Endothelial cell of umbilical vein (primary cell): ENCODE data around the gene PGLYRP1. TPM values are rescaled to one million over a fixed set of nuclear protein-coding genes. Genes with fewer than 3 reads are reported as not detected.

Source experiments
- BruUV-seq: library from RNA; stranded (reverse); fragments of 400-500 nt; replicated peaks from 2 replicates; lab custom pipeline; 2021; lab: Mats Ljungman, UMichigan
- CTCF ChIA-PET: fragments of 300-600, 350-600 bp; sonication (Branson Sonifier 250); formaldehyde crosslinking; loops from one replicate; lab custom pipeline; 2021; ENCODE audit warnings: antibody characterized with exemption, inconsistent platforms; lab: Charles Lee
- POLR2A ChIA-PET: fragments of 300-600, 350-600 bp; sonication (Branson Sonifier 250); formaldehyde crosslinking; loops from one replicate; lab custom pipeline; 2021; ENCODE audit warnings: antibody characterized with exemption, inconsistent platforms; lab: Charles Lee
- DNase-seq: peaks from one replicate; pipeline ENCODE4 v3.0.0-alpha.2; 2011; ENCODE audit warnings: low read depth, low spot score
- FAIRE-seq: peaks from 2 replicates; lab custom pipeline; 2011; peaks lifted over from hg19 to GRCh38; lab: Jason Lieb, UNC
- H2AFZ ChIP-seq: 2 replicates; pipeline ENCODE4 v1.6.0; 2012; ENCODE audit warnings: low read depth, low read length, control low read depth, inconsistent platforms
- H3K27ac ChIP-seq: 2 replicates; pipeline ENCODE4 v1.5.1; 2011; ENCODE audit warnings: low read depth, mild to moderate bottlenecking, control low read depth, low read length, moderate library complexity; ENCODE audit not compliant: insufficient read depth
- H3K27me3 ChIP-seq, 2 experiments: 2 replicates each; pipeline versions ENCODE4 v1.6.0 to v1.6.1; 2011; ENCODE audit warnings: low read length in 2 of 2, mixed read lengths in 1 of 2; ENCODE audit not compliant: control insufficient read depth in 2 of 2, insufficient read depth in 2 of 2
- H3K36me3 ChIP-seq, 2 experiments: 2 replicates in 1 of 2; 3 replicates in 1 of 2; pipeline ENCODE4 v1.5.1; 2011; ENCODE audit warnings: low read length in 2 of 2, mild to moderate bottlenecking in 1 of 2, moderate library complexity in 1 of 2; ENCODE audit not compliant: control insufficient read depth in 2 of 2, insufficient read depth in 2 of 2; ENCODE audit errors: extremely low read depth in 1 of 2
- H3K4me1 ChIP-seq: 3 replicates; pipeline ENCODE4 v1.5.1; 2011; ENCODE audit warnings: mild to moderate bottlenecking, low read length; ENCODE audit not compliant: control insufficient read depth, insufficient read depth; ENCODE audit errors: extremely low read depth
- H3K4me2 ChIP-seq: 2 replicates; pipeline ENCODE4 v1.6.1; 2011; ENCODE audit warnings: low read length, control low read depth, mixed read lengths; ENCODE audit not compliant: insufficient read depth
- H3K4me3 ChIP-seq, 3 experiments: fragments of 200-600 bp in 1 of 3; sonication (generic), shearing (Covaris generic) in 1 of 3; replicated peaks in 1 of 3; 2 replicates each; pipeline ENCODE4 v1.5.1; 2011 to 2016; ENCODE audit warnings: control low read depth in 3 of 3, low read length in 3 of 3, mild to moderate bottlenecking in 2 of 3, inconsistent platforms in 1 of 3, low read depth in 1 of 3, moderate library complexity in 1 of 3; ENCODE audit not compliant: insufficient read depth in 1 of 3
- H3K79me2 ChIP-seq: 2 replicates; pipeline ENCODE4 v1.6.0; 2012; ENCODE audit warnings: low read length, inconsistent platforms; ENCODE audit not compliant: control insufficient read depth, insufficient read depth
- H3K9ac ChIP-seq: replicated peaks from 2 replicates; pipeline ENCODE3; 2011; ENCODE audit warnings: low read length, control low read depth; ENCODE audit not compliant: insufficient read depth; ENCODE audit errors: extremely low read depth
- H3K9me1 ChIP-seq: replicated peaks from 3 replicates; pipeline ENCODE4 v1.6.0; 2011; ENCODE audit warnings: mild to moderate bottlenecking, low read length; ENCODE audit not compliant: control insufficient read depth, insufficient read depth; ENCODE audit errors: extremely low read depth
- H3K9me3 ChIP-seq: replicated peaks from 2 replicates; pipeline ENCODE4 v1.5.1; 2012; ENCODE audit warnings: low read length, inconsistent platforms; ENCODE audit not compliant: control insufficient read depth, insufficient read depth
- H4K20me1 ChIP-seq: replicated peaks from 2 replicates; pipeline ENCODE3; 2011; ENCODE audit warnings: mild to moderate bottlenecking, low read length; ENCODE audit not compliant: control insufficient read depth, insufficient read depth; ENCODE audit errors: extremely low read depth
- EZH2 ChIP-seq: IDR thresholded peaks from 2 replicates; pipeline ENCODE4 v1.6.1; 2012; ENCODE audit warnings: borderline replicate concordance, low read depth, mild to moderate bottlenecking, moderate library complexity, low read length, inconsistent platforms; ENCODE audit not compliant: severe bottlenecking
- FOS ChIP-seq: IDR thresholded peaks from 2 replicates; pipeline ENCODE4 v1.6.1; 2011; ENCODE audit warnings: mild to moderate bottlenecking, low read length, moderate library complexity, borderline replicate concordance; ENCODE audit not compliant: insufficient read depth
- GATA2 ChIP-seq: IDR thresholded peaks from 2 replicates; pipeline ENCODE4 v1.7.0; 2011; ENCODE audit warnings: low read depth, mild to moderate bottlenecking, moderate library complexity, mixed read lengths, low read length; ENCODE audit not compliant: insufficient read length, insufficient read depth
- JUN ChIP-seq: IDR thresholded peaks from 2 replicates; pipeline ENCODE4 v1.6.1; 2011; ENCODE audit warnings: borderline replicate concordance, low read depth; ENCODE audit not compliant: insufficient read length, insufficient read depth
- MYC ChIP-seq: IDR thresholded peaks from one replicate; pipeline ENCODE4 v1.6.1; 2011; ENCODE audit warnings: mild to moderate bottlenecking, low read depth, low read length
- POLR2A ChIP-seq: IDR thresholded peaks from 2 replicates; pipeline ENCODE4 v1.6.1; 2012; ENCODE audit warnings: low read depth, mild to moderate bottlenecking, control low read depth, low read length
- POLR2AphosphoS5 ChIP-seq: IDR thresholded peaks from 2 replicates; pipeline ENCODE4 v1.6.1; 2012; ENCODE audit warnings: low read depth, mild to moderate bottlenecking, control low read depth, low read length, moderate library complexity; ENCODE audit not compliant: insufficient read depth
- dilution Hi-C: fragments of 300-500 bp; cut with MboI; formaldehyde crosslinking; loops from one replicate; pipeline ENCODE4 v1.15.0; 2019; ENCODE audit warnings: low sequenced_read_pairs; ENCODE audit not compliant: extremely low pct_ligation_motif_present
- intact Hi-C: fragments of 100-400 bp; cut with micrococcal nuclease; formaldehyde crosslinking; loops from one replicate; pipeline ENCODE4 v1.10.0; 2022
- polyA plus RNA-seq, 4 experiments: library from polyadenylated mRNA; depleted of rRNA in 3 of 4; stranded (reverse) in 3 of 4; unstranded in 1 of 4; fragments of >200 nt; gene quantifications; 2 replicates each; pipeline versions ENCODE4 v1.2.1 to v1.2.3, GENCODE V29; 2011 to 2012; ENCODE audit warnings: missing spikeins in 1 of 4
- total RNA-seq: library from RNA; stranded (reverse); gene quantifications from 2 replicates; pipeline ENCODE4 v1.2.3, GENCODE V29; 2021
- TF ChIP-seq, protein P1 (sequence below), 2 donors: IDR thresholded peaks; 1 replicate in 1 of 2; 2 replicates in 1 of 2; pipeline ENCODE4 v1.5.1; 2011; ENCODE audit warnings: low read length in 2 of 2, mild to moderate bottlenecking in 2 of 2, moderate library complexity in 2 of 2, control low read depth in 1 of 2, inconsistent platforms in 1 of 2, low read depth in 1 of 2; ENCODE audit not compliant: insufficient read depth in 1 of 2; ENCODE audit errors: extremely low read depth in 1 of 2
- TF ChIP-seq, protein P2 (sequence below): IDR thresholded peaks from 2 replicates; pipeline ENCODE4 v1.6.1; 2011; ENCODE audit not compliant: insufficient read depth, insufficient read length

The PGLYRP1 gene
- total and polyA plus RNA-seq, 2 donors (not counting 3 experiments of a cell fraction or from before 2014, with no cell fraction given) = not detected

DNA sequence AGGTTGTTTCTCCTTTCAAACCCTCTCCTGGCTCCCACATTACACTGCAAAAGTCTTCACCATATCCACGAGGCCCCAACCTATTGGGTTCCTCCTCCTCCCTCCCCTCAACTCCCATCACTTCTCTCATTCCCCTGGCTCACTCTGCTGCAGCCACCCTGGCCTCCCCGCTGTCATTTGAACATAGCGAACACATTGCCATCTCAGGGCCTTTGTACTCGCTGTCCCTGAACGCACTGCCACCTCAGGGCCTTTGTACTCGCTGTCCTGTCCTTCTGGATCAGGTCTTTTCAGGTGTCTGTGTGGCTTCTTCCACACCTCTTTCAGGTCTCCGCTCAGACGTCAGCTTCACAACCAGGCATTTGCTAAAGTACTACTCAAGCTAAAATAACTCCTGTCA lies 25.9 kb downstream of the PGLYRP1 start:
- no peak overlapping the region for H3K27ac ChIP-seq
- peaks cover 5% of the 10 kb centered on the region for H3K79me2 ChIP-seq
- no peaks in the 10 kb centered on the region for H3K9me3 ChIP-seq
- no peak for DNase-seq
- no peaks in the 10 kb centered on the region for H3K27me3 ChIP-seq
- dilution Hi-C loops = no loop called here
- H3K4me1 ChIP-seq = peaks cover 12% of the 10 kb centered on the region
- no peaks in the 10 kb centered on the region for H3K36me3 ChIP-seq
- FAIRE-seq = no peak
- no peaks in the 10 kb centered on the region for H3K9me1 ChIP-seq
- H4K20me1 ChIP-seq = no peaks in the 10 kb centered on the region
- no peak overlapping the region for H3K4me2 ChIP-seq
- no peak overlapping the region for H3K4me3 ChIP-seq
- no peak overlapping the region for H2AFZ ChIP-seq
- no TSS peak for BruUV-seq
- ChIA-PET POLR2A (no interaction called here), CTCF (interaction anchor here (1.7 to 2.3 kb wide), 2 partner anchors 23 to 180 kb away, joined by 4 read pairs; partner anchors contain the start of gene NOVA2)
- no peak for TF ChIP-seq POLR2AphosphoS5
- TF ChIP-seq GATA2 = no peak
- no peak for TF ChIP-seq POLR2A
- TF ChIP-seq EZH2 = no peak
- TF ChIP-seq, protein P1, sequence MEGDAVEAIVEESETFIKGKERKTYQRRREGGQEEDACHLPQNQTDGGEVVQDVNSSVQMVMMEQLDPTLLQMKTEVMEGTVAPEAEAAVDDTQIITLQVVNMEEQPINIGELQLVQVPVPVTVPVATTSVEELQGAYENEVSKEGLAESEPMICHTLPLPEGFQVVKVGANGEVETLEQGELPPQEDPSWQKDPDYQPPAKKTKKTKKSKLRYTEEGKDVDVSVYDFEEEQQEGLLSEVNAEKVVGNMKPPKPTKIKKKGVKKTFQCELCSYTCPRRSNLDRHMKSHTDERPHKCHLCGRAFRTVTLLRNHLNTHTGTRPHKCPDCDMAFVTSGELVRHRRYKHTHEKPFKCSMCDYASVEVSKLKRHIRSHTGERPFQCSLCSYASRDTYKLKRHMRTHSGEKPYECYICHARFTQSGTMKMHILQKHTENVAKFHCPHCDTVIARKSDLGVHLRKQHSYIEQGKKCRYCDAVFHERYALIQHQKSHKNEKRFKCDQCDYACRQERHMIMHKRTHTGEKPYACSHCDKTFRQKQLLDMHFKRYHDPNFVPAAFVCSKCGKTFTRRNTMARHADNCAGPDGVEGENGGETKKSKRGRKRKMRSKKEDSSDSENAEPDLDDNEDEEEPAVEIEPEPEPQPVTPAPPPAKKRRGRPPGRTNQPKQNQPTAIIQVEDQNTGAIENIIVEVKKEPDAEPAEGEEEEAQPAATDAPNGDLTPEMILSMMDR (IDR thresholded peaks at IDR 0.05; ENCODE audit: extremely low read depth in 1 of 2, insufficient read depth in 1 of 2, low read depth in 1 of 2, low read length in 2 of 2) = no peak
- TF ChIP-seq, protein P2, sequence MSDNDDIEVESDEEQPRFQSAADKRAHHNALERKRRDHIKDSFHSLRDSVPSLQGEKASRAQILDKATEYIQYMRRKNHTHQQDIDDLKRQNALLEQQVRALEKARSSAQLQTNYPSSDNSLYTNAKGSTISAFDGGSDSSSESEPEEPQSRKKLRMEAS = no peak
- TF ChIP-seq JUN = no peak
- no peak for TF ChIP-seq FOS
- TF ChIP-seq MYC = no peak
- no peak overlapping the region for H3K9ac ChIP-seq
- intact Hi-C loops = loop anchor here (5.0 kb wide), 1 partner anchor 180 kb away; the partner anchor contains the start of gene RSPH6A
